Lung microvascular endothelial cell (primary cell): ENCODE results near the gene SEMA4D. TPM values are rescaled to one million over a fixed set of nuclear protein-coding genes. Genes with fewer than 3 reads are reported as not detected.
A peak's percentile ranks its signal among the peaks of the same experiment; 100 is the strongest.
"Not testable (repeated sequence)": the region's sequence is repeated elsewhere in the genome, so short reads cannot be mapped to it uniquely, and the experiment has no call there.

Experiments
- DNase-seq, 2 donors: peaks; one replicate each; pipeline versions ENCODE4 v3.0.0 to v3.0.0-alpha.2; 2010; ENCODE audit warnings: low read depth in 2 of 2
- total RNA-seq: library from RNA; depleted of rRNA; stranded (reverse); fragments of >200 nt; gene quantifications from 2 replicates; pipeline ENCODE4 v1.2.1, GENCODE V29; 2014

The SEMA4D gene
- total RNA-seq, 1 donor from 2014 or later = 3.4 TPM

DNA sequence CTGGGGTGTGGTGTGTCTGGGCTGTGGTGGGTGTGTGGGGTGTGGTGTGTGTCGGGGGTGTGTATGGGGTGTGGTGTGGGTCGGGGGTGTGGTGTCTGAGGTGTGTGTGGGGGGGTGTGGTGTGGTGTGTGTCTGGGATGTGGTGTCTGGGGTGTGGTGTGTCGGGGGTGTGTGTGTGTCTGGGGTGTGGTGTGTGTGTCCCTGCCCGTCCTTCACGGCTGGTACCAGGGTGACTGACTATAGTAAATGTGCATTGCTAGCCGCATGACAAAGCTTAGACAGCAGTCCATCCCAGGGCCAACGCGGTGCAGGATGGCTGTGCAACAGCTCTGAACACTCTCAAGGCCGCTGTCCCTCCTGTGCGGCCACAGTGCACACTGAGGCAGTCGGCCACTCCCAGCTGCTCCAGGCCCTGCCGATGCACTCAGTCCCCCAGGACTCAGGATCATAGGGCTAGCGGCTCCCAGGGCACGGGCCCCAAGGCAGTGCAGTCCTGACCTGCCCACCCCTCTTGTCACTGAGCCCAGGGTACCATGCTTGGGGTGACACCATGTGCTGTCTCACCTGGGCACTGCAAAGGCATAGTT, 125.6 kb downstream of the SEMA4D start:
- DNase-seq = no peak

DNA sequence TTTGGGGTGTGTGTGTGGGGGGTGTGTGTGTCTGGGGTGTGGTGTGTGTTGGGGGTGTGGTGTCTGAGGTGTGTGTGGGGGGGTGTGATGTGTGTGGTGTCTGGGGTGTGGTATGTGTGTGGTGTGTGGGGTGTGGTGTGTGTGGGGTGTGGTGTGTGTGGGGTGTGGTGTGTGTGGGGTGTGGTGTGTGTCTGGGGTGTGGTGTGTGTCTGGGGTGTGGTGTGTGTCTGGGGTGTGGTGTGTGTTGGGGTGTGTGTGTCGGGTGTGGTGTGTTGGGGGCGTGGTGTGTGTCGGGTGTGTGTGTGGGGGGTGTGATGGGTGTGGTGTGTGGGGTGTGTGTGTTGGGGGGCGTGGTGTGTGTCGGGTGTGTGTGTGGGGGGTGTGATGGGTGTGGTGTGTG, 126.1 kb downstream of the SEMA4D start:
- not testable (repeated sequence) for DNase-seq

DNA sequence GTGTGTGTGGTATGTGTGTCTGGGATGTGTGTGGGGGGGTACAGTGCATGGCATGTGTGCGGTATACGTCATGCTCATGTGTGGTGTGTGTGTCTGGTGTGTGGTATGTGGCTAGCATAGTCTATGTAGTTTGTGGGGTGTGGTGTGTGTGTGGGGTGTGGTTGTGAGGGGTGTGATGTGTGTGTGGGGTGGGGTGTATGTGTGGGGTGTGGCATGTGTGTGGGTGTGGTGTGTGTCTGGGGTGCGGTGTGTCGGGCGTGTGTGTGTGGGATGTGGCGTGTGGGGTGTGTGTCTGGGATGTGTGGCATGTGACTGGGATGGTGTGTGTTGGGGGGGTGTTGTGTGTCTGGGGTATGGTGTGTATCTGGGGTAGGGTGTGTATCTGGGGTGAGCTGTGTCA, 127.3 kb downstream of the SEMA4D start:
- no peak for DNase-seq

- no peak for DNase-seq
Measured at GRCh38 chr9:89368978-89369377, 128.9 kb downstream of the SEMA4D start.

DNA sequence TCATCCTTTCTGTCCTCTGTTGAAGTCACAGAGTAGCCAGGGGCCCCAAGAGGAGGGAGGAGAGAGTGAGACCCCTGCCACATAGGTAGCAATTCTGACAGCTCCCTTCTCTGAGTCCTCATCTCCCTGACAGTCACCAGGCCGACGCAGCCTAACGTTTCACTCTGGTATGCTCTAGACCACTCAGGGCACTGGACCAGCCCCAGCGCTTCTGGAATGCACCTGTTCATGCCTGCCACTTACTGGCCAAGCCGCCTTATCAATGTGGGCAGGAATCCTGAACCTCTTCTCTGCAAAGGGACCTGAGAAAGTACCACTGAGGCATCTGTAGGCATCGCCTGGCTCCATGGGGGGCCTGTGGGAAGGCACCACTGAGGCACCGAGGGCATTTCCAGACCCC, 129.4 kb downstream of the SEMA4D start:
- DNase-seq = no peak

DNA sequence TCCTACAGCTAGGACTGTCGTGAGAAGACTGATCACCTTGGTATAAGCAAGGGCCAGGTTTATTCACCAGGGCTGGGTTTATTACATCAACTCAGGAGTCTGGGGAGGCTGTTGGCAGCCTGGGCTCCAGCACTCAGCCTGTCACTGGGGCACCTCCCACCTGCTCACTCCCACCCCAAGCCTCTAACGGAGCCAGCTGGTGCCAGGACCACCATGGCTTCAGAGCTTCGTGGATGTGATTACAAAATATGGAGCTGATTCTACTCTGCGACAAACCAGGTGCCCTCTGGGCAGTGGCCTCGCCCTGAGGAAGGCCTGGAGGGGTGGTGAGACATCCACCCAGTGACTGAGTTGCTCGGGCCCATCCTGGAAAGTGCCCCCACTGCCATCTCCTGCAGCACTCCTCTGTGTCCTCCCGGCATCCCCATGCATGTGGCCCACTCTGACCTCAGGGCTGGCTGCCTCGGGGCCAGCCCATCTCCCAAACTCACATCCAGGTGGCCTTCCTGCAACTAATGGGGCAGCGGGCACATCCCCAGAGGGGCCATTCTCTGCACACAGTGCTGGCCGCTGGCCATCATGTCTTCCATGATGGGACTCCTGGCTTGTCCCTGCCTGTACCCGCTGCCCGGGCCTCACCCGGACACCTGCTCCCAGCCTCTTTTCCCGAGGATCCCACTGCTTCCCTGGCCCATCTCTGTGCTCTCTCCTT, 130.0 kb downstream of the SEMA4D start:
- DNase-seq = no peak

DNA sequence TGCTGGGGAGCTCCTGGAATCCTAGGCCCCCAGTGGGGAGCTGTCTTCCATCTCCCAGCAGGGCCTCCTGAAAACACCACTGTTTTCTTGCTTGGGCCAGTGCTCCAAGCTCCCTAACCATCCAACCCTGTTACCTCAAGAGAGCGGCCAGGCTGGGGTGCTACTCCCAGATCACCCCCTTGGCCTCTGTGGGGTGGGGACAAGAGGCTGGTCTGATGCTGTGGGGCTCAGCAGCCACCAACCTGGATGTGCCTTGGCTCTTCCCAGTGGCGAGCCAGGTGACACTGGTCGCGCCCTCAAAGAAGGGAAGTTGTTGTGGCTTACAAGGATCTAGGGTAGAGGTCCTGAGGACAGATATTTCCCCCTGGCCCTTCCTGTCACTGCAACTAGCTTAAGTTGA, 130.6 kb downstream of the SEMA4D start:
- DNase-seq = no peak

GRCh38 chr9:89366711-89367110, 131.2 kb downstream of the SEMA4D start:
- no peak for DNase-seq

DNA sequence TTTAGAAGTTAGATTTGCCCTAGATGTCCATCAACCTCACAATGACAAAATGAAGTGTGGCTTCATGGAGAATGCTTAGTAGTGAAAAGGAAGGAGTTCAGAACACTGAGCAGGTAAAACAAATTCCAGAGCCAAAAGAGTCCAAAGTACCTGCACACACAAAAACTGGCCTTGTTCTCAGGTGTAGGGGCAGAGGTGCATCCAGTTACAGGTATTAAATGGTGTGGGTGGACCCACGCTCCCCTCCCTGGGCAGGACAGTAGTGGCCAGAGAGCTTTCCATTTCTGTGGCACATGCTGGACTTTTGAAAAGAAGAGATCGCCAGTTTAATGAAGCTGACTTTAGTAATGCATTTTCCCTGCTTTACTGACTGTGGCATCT, 132.4 kb downstream of the SEMA4D start:
- DNase-seq = no peak

DNA sequence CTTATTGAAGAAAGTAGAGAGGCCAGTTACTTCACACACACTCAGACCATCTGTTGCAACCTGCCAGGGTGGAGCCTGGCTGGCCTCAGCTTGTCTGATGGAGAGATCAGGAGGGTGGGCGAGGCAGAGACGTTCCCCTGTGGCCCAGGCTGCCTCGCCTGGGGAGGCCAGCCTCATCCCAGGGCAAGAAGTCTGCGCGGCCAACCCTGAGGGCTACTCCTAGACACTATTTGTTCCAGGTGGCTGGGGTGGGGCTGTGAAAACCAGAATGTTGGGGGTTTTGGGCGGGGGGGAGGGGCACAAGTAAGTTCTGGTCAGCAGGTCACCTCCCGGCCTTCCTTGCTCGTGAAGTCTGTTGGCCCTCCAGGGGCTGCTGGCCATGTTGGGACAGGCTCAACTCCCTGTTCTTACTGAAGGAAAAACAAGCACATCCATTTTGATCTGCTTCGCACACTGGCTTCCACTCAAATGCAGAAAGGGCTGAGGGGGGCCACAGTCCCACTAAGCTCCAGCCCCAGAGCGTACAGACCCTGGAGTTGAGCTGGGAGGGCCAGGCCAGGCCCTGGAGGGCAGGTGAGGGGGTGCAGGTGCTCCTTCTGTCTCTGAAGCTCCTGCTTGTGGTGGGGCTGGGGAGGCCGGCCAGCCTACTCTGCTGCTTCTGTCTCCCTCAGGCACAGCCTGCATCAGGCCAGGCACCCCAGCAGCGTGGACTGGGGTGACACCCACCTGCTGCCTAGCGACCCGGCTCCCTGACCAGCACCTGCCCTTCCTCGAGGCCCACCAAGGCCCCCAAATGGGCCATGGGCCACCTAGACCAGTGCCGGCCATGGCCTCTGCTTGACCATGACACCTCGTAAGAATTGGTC, 133.0 kb downstream of the SEMA4D start:
- no peak for DNase-seq

DNA sequence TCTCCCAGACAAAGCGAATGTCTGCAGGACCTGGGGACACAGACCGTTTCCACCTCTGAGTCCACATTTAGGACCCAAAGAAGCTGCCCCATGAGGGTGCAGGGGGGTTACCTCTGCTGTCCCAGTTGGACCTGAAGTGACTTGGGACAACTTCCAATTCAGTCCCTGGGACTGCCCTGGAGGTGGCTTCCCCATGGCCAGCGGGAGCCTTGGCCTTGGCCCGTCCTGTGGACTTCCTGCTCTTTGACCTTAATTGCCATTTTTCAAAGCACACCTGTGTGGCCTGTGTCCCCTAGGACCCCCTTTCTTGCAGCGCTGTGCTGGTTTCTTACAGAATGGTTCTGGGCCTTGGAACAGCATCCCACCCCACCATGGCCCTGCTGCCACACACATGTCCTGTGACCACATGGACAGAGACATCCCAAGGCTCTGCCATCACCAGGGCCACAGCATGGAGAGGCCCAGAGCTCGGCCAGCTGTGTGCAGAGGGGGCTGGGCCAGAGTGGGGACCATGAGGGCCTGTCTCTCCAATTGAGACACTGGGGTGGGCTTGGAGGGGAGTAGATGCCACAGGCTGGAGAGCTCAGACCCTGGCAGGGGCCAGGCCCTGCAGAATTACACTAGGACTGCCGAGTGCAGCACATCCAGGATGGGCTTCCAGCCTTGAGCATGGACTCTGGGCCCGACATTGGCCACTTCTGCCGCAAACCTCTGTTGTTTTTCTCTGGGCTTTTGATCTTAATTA, 133.8 kb downstream of the SEMA4D start:
- DNase-seq = no peak

GRCh38 chr9:89363311-89363670, 134.6 kb downstream of the SEMA4D start:
- no peak for DNase-seq

- DNase-seq = no peak
Measured at GRCh38 chr9:89362647-89363310, 135.1 kb downstream of the SEMA4D start.

DNA sequence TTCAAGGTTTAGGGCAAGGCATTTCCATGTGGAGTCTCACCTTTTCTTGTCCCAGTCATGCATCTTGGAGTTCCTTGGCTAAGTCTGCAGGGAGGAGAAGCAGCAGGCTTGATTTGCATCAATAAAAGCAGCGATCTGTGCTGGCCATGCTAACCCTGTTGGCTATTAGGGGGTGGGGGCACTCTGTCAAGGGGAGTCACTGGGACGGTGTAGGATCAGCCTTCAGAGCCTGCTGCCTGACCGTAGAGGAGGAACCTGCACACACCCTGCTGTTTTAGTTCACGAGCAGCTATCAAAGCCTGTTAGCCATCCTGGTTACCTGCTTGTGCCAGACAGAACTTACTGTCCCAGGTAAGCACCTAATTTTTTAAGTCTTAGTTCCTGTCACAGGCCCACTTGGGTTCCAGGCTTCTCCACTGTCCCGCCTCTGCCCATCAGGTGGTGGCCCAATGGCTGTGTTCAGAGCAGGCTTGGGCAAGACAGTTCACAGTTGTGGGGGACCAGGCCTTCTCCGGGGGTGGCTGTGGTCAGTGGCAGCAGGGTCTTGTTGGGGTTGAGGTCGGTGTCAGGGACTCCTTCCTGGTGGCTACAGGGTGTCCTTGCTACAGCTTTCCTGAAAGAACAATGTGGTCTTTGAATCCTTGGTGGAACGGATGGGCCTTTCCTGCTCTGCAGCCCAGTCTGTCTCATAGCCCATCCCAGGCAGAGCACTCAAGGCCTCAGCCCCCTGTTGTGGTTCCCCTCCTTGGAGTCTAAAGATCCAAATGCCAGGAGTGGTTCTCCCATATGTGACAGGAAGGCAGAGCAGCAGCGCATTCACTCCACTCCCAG, 135.9 kb downstream of the SEMA4D start:
- DNase-seq = no peak

DNA sequence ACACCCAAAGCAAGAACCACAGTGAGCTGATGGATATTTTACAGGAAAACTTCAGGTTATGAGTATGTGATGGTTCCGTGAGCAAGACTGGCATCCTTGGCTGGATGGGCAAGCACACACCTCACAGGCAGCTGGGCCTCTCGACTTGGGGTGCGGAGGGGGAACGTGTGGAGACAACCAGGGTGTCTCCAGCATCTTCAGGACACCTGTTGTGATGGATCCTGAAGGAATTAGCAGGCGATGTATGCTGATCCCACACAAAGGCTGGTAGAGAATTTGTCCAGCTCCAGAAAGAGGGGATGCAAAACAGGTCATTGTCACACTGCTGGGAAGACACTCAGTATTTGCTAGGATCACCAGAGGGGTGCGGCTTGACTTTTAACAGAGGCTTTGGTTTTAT, 136.9 kb downstream of the SEMA4D start:
- no peak for DNase-seq

DNA sequence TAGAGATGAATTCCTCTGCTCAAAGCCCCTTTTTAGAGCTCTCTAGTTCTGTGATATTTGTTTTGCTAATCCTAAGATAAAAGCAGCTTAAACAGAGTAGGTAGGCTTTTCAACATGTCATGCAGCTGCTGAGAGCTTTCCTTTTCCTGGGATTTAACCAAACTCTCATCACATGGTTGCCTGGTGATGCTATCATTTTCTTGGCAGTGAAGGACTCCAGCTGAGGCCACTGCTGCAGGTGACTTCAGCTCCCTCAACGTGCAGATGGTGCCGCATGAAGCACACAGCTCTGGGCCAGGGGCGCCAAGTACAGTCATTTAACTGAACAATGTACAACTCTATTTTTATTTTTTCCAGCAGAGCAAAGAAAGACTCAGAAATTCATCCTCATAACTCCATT, 137.4 kb downstream of the SEMA4D start:
- DNase-seq = peak; percentile 17 to 38

- DNase-seq = peak; percentile 50 to 61
Measured at GRCh38 chr9:89359751-89360261, 138.1 kb downstream of the SEMA4D start.

GRCh38 chr9:89358985-89359384, 138.9 kb downstream of the SEMA4D start:
- peak; percentile 18 to 38 for DNase-seq

DNA sequence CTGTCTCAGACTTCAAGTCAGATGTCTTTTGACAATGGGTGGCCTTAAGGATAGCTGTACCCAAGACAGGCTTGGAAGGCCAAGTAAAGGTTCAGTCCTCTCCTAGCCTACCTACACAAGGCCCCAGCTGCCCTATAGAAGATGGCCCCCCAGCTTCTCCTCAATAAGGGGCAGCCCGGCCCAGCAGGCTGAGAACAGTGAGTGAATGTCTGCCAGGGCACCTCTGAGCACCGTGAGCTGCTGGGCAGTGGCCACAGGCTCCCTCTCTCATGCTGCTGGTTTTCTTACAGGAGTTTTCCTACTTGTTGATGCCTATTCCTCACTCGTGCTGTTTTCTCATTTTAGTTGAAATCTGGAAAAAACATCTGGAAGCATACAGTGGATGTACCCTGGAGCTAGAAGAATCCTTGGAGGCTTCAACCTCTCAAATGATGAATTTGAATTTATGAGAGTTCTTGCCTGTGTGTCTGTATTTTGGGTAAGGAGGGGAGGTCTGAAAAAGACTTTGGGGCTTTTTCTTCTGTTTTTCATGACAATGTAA, 139.5 kb downstream of the SEMA4D start:
- no peak for DNase-seq
